ENCODE measurements around the gene UBE2L3. TPM values are rescaled to one million over a fixed set of nuclear protein-coding genes. Genes with fewer than 3 reads are reported as not detected.

The UBE2L3 gene
- total and polyA plus RNA-seq, 2 of the 13 experiments (the other 11 are each of a cell fraction or from before 2014, with no cell fraction given): 30.2 to 58.1 TPM

DNA sequence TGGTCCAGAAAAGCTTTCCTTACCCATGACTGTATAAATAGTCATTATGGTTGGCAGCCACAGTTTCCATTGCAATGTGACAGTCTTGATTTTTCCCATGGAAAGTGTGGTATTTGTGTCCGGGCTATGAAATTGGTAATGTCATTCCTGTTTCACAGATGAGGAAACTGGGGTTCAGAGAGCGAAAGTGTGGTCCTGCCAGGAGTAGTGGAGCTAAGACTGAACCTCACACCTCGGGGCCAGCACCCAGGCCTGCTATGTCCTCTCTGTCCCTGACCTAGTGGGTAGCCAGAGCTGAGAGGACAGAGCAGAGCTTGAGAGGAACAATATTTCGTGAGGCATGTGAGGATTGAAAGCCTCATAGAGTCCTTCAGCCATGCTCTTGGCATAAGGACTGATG, 63.5 kb downstream of the UBE2L3 start:
- WGBS (ENCODE audit: low lambda C conversion rate): 80% methylated on average over 3 of the region's 4 CpGs

More for the DNA sequence above, 63.5 kb downstream of the UBE2L3 start:
- intact Hi-C loops (cut with micrococcal nuclease; ENCODE audit: unreplicated experiment) (no loop called here), in situ Hi-C loops (cut with HindIII; ENCODE audit: extremely low pct_ligation_motif_present, low pct_unique_long_range_greater_than_20kb) (no loop called here)
- Histone ChIP-seq H3K79me2 (ENCODE audit: insufficient read depth, low read length) (peaks cover 19% of the 10 kb centered on the region), H3K4me3 (replicated peaks in 1 of 3; ENCODE audit: insufficient read depth in 1 of 3, low read depth in 2 of 3, low read length in 3 of 3) (no peak overlapping the region), H3K36me3 (replicated peaks in 1 of 2; ENCODE audit: control insufficient read depth in 1 of 2, insufficient read depth in 2 of 2, low read length in 2 of 2) (peaks cover 2 to 15% of the 10 kb centered on the region in 2 experiments; a peak in 2 of 5 replicates), H3K9me3 (ENCODE audit: low read length) (no peaks in the 10 kb centered on the region), H3K27ac (ENCODE audit: extremely low read length, insufficient read depth, low read length) (no peak overlapping the region), H3K9ac (ENCODE audit: insufficient read depth, low read depth, low read length) (no peak overlapping the region), H3K4me2 (ENCODE audit: low read depth, low read length) (no peak overlapping the region), H3K4me1 (ENCODE audit: insufficient read depth, low read length) (peaks cover 44% of the 10 kb centered on the region), H3K27me3 (ENCODE audit: control insufficient read depth in 1 of 2, insufficient read depth in 2 of 2, low read length in 2 of 2) (peaks cover 0 to 1% of the 10 kb centered on the region in 2 experiments; a peak in 1 of 5 replicates), H4K20me1 (ENCODE audit: insufficient read depth, low read length) (no peaks in the 10 kb centered on the region), H2AFZ (ENCODE audit: low read length) (no peak overlapping the region)
- ChIA-PET CTCF (ENCODE audit: low intra/inter-chr PET ratio, low total read pairs) (no interaction called here), POLR2A (interaction anchor here (1.0 to 2.1 kb wide), 2 partner anchors 11 to 35 kb away, joined by 4 to 9 read pairs; partner anchors contain the start of gene PPIL2)
- no peak for FAIRE-seq
- BruUV-seq (replicated peaks): no TSS peak
- TF ChIP-seq, protein P1, sequence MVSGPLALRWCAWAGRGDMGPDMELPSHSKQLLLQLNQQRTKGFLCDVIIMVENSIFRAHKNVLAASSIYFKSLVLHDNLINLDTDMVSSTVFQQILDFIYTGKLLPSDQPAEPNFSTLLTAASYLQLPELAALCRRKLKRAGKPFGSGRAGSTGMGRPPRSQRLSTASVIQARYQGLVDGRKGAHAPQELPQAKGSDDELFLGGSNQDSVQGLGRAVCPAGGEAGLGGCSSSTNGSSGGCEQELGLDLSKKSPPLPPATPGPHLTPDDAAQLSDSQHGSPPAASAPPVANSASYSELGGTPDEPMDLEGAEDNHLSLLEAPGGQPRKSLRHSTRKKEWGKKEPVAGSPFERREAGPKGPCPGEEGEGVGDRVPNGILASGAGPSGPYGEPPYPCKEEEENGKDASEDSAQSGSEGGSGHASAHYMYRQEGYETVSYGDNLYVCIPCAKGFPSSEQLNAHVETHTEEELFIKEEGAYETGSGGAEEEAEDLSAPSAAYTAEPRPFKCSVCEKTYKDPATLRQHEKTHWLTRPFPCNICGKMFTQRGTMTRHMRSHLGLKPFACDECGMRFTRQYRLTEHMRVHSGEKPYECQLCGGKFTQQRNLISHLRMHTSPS (CRISPR knock-in tag; IDR thresholded peaks at IDR 0.05; ENCODE audit: low read depth): no peak
- no peak for TF ChIP-seq JUN (CRISPR knock-in tag; IDR thresholded peaks at IDR 0.05)
- no peak for TF ChIP-seq JUNB (CRISPR knock-in tag; IDR thresholded peaks at IDR 0.05; ENCODE audit: borderline replicate concordance)
- no peak for TF ChIP-seq REXO4 (CRISPR knock-in tag; IDR thresholded peaks at IDR 0.05; ENCODE audit: borderline replicate concordance)
- TF ChIP-seq AGO1 (IDR thresholded peaks at IDR 0.05; ENCODE audit: low read depth, low read length, poor library complexity, severe bottlenecking): no peak
- TF ChIP-seq, protein P2, sequence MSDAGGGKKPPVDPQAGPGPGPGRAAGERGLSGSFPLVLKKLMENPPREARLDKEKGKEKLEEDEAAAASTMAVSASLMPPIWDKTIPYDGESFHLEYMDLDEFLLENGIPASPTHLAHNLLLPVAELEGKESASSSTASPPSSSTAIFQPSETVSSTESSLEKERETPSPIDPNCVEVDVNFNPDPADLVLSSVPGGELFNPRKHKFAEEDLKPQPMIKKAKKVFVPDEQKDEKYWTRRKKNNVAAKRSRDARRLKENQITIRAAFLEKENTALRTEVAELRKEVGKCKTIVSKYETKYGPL (CRISPR knock-in tag; IDR thresholded peaks at IDR 0.05): no peak
- no peak for TF ChIP-seq HNF4G (IDR thresholded peaks at IDR 0.05; ENCODE audit: borderline replicate concordance, low read depth, low read length)
- TF ChIP-seq HNF4G (CRISPR knock-in tag; IDR thresholded peaks at IDR 0.05; ENCODE audit: borderline replicate concordance, low read depth): no peak
- TF ChIP-seq TCF12 (IDR thresholded peaks at IDR 0.05): no peak
- no peak for TF ChIP-seq TCF12 (CRISPR knock-in tag; IDR thresholded peaks at IDR 0.05)
- no peak for DNase-seq (ENCODE audit: low spot score)
- no peak for ATAC-seq
